HG02623 (cell line): ENCODE data around the gene C16orf78.

Experiments
- ATAC-seq: cut with Tn5 transposase; IDR thresholded peaks from one replicate; pipeline ENCODE4 v1.9.1; 2021; ENCODE audit warnings: moderate library complexity; ENCODE audit not compliant: unreplicated experiment

C16orf78 gene, protein sequence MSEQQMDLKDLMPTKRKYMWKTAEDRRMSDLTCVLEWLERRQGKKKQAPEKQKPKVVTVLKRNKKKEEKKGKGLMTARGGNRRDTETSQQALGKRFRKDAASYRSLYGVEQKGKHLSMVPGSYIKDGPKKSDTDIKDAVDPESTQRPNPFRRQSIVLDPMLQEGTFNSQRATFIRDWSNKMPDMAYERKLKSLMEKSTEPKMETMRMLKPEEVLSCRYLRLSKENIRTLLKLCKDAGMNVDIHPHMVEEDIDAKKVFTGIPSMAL

DNA sequence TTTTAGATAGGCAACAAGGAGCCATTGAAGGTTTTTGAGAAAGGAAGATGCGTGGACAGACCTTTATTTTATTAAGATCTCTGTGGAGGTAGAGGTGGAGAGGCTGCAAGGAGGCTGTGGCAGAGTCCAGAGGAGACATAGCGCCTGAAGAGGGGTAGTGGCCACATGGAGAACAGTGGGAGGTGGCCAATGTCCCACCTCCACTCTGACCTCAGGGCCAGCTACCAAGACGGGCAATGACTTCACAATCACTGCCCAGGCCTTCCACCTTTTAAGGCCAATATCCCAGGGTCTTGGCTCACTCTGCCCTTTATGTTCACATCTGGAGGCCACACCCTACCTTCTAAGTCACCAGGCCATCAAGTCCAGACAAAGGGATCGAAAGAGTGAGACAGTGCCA is at the start of gene C16orf78:
Gene C16orf78, plus strand, starts transcription at position 301 of the 400 bp plus-strand sequence. CDS start 136 bp downstream, outside the sequence.
- ATAC-seq, result no peak

GRCh38 chr16:49324703-49325102 is 48.9 kb upstream of the C16orf78 start:
- no peak for ATAC-seq

- no peak for ATAC-seq
Observed at GRCh38 chr16:49327466-49327865, 46.1 kb upstream of the C16orf78 start.

- ATAC-seq, result no peak
Observed at GRCh38 chr16:49328325-49328724, 45.3 kb upstream of the C16orf78 start.

GRCh38 chr16:49330562-49331201 is 42.9 kb upstream of the C16orf78 start:
- ATAC-seq, result no peak

DNA sequence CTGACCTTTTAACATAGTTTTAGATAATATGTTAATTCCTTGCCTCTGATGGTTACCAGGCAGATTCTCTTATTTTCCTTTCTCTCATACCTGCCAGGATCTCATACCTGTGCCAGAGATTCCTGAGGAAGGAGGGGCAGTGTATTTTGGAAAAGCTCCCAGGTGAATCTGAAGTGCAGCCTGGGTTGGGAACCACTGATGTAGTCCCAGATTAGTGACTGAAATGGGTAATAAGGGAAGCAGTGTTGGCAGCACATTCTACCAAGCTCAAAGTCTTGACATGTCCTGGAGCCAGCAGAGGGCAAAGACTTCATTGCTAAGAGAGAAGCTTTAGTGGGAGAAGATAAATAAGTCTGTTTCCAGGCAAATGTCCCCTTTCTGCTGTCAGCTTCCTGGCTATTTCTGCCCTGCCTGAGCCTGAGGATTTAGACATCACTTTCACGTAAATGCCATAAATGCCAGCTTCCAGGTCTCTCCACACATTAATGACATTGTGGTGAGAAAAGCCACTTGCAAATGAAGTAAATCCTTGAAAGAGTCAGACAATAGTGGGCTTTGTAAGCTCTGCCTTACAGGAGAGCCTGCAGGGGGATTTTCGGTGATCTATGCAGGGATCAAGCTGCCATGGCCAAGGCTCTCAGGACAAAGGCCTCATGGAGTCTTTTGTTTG is 40.9 kb upstream of the C16orf78 start:
- no peak for ATAC-seq

- ATAC-seq, result no peak
Observed at GRCh38 chr16:49333259-49333597, 40.4 kb upstream of the C16orf78 start.

DNA sequence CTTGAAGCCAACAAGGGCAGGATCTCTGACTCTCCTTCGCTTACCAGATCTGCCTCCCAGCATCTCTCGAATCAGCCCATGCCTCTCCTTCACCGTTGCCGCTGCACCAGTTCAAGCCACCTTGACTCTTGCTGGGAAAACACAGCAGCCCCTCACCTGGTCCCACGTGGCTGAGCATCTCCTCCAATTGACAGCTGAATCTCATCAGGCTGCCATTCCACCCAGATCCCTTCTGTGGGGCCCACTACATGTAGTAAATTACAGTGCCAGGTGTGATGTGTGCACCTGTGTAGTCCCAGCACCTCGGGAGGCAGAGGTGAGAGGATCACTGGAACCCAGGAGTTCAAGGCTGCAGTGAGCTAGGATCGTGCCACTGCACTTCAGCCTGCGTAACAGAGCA is 37.8 kb upstream of the C16orf78 start:
- no peak for ATAC-seq

DNA sequence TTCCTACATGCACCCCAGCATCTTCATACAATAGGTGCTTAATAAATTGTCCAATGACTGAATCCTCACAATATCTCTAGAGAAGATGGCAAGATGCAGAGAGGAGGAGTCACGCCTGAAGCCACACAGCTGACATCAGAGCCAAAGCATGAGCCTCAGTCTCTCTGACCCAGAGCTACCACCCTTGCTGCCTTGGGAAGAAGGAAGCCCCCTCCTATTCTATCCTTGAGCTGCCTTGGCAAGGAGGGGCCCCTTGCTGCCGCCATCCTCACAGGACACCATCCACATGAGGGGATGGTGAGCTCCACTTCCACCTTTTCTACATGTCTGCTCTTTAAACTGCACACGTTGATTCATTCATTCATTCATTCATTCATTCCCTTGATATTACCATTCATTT is 37.0 kb upstream of the C16orf78 start:
- no peak for ATAC-seq

- no peak for ATAC-seq
Observed at GRCh38 chr16:49337814-49338350, 35.7 kb upstream of the C16orf78 start.

GRCh38 chr16:49338611-49339265 is 34.9 kb upstream of the C16orf78 start:
- no peak for ATAC-seq

DNA sequence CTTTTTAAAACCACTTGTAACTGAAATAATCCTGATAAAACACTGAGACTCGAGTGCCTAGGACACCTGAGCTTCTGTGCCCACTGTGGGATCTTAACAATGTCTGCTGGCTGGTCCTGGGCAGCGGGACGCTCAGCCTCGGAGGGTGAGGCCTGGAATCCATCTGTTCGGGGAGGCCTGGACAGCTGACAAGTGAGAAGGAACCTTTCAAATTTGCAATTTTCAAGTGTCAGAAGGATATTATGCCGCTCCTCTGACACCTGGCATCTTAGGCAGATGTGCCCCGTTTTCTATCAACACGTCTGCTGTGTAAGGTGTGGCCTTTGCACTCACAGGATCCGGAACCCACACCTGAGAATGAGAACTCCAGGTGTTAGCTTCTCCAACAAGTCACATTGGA is 33.1 kb upstream of the C16orf78 start:
- no peak for ATAC-seq

GRCh38 chr16:49341706-49342105 is 31.9 kb upstream of the C16orf78 start:
- no peak for ATAC-seq

DNA sequence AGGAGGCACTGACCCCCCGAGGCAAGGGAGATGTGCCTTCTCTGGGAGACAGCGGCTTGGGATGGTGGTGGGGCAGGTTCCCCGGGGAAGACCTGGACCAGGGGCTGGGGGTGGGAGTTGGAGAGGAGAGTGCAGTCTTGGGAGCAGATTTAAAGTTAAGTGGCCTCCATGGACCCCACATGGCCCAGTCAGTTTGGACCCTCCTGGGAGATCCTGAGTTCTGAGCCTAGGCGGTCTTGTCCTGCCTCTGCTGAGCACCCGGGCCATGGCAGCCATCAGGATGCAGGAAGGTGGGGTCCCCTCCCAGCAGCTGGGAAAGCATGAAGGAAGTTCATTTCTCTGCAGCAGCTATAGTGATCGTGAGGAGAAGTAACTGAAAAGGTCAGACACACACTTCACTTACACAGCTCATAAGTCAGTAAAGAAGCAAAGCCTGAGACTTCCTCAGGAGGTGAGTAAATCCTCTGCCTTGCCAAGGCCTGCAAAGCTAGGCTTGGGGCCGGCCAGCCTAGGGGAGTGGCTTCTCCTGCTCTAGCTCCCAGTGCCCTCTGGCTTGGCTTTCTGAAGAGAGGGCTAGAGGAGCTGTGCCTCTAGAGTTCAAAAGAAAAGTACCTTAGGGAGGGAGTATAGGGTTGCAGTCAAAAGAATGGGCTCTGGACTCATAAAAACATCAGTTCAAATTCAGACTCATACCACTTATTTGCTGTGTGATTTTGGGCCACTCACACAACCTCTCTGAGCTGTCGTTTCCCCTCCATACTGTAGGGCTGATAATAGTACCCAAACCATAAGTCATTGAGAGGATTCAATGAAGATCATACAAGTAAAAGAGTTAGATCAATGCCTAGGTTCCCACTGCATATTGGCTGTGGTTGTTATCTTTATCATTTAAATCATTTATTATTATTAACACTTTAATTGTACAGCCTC is 31.0 kb upstream of the C16orf78 start:
- ATAC-seq, result no peak

- ATAC-seq, result no peak
Observed at GRCh38 chr16:49343291-49343690, 30.3 kb upstream of the C16orf78 start.

- no peak for ATAC-seq
Observed at GRCh38 chr16:49344401-49344800, 29.2 kb upstream of the C16orf78 start.

- ATAC-seq, result no peak
Observed at GRCh38 chr16:49345829-49346228, 27.8 kb upstream of the C16orf78 start.

GRCh38 chr16:49346459-49346858 is 27.1 kb upstream of the C16orf78 start:
- ATAC-seq, result no peak

DNA sequence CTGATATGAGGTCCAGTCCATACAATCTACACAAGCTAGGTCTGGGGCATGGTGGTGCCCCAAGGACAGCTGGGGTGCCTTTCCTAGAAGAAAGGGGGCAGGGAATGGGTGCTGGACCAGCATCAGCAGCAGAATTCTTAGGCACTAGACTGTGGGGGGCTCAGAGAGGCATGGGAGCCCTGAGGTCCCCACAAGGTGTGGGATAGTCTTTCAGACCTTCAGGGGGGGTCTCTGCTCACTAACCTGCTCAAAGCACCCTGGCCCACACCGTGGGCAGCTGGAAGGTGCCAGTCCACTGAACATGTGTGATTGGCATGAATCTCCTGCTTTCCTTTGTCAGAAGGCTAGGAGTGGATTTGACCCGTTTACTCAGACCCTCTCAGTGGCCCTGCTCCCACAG is 26.1 kb upstream of the C16orf78 start:
- ATAC-seq, result no peak

DNA sequence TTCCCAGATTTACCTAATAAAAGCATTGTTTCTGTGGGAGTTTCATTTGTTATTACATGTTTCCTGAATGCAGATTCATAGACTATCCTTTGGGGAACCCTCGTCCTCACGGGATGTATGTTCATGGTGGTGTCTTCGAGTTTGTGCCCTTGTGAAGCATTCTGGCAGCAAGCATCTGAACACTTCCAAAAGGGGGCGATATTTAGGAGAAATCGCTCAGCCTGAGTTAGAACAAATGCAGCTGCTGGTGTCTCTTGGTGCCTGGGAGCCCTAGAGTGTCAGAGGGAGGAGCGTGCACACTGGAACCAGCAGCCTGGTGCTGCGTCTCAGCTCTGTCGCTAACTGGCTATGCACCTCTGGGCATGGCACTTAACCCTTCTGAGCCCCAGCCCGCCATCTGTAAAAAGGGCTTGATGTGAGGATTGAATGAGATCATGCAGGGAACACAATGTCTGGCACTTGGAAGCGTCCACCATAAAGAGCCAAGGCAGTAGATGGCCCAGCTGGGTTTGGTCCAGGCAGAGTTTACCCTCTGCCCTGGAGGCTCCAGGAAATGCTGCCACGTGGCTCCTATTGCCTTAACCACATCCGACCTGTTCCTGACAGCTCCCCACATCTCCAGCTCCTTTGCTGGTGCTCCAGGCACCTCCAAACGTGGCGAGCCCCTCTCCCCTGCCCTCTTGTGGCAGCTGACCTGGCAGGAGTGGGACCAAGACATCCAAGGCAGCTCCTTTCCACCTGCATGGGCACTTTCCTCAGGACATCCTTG is 25.0 kb upstream of the C16orf78 start:
- no peak for ATAC-seq
